RWPE2 (cell line): Measurements from ENCODE around the gene ALDOB.

Experiments
- ATAC-seq: fragments of 200-7000 bp; cut with Tn5 transposase; 3 replicates; pipeline ENCODE4 v1.9.1; 2021; ENCODE audit warnings: low read depth
- DNase-seq: peaks from one replicate; pipeline ENCODE4 v3.0.0-alpha.2; 2020; ENCODE audit warnings: low spot score
- H3K27ac ChIP-seq: fragments of 450-650 bp; 2 replicates; pipeline ENCODE4 v1.5.1; 2017; ENCODE audit warnings: mild to moderate bottlenecking; ENCODE audit not compliant: poor library complexity, severe bottlenecking
- H3K27me3 ChIP-seq: fragments of 250-450 bp; sonication (Bioruptor Pico); 2 replicates; pipeline ENCODE4 v1.5.1; 2021; ENCODE audit warnings: mild to moderate bottlenecking, moderate library complexity; ENCODE audit not compliant: insufficient read depth, poor library complexity, severe bottlenecking
- H3K36me3 ChIP-seq: fragments of 250-450 bp; sonication (Bioruptor Pico); 2 replicates; pipeline ENCODE4 v1.5.1; 2020; ENCODE audit warnings: low read depth, mild to moderate bottlenecking, moderate library complexity
- H3K4me1 ChIP-seq: fragments of 250-450 bp; sonication (Bioruptor Pico); 2 replicates; pipeline ENCODE4 v1.5.1; 2021; ENCODE audit warnings: mild to moderate bottlenecking, moderate library complexity; ENCODE audit not compliant: insufficient read depth, poor library complexity, severe bottlenecking
- H3K4me3 ChIP-seq: fragments of 250-450 bp; sonication (Bioruptor Pico); 2 replicates; pipeline ENCODE4 v1.5.1; 2021; ENCODE audit warnings: mild to moderate bottlenecking, moderate library complexity; ENCODE audit not compliant: severe bottlenecking
- H3K9me3 ChIP-seq: fragments of 250-450 bp; sonication (Bioruptor Pico); 2 replicates; pipeline ENCODE4 v1.5.1; 2021; ENCODE audit warnings: mild to moderate bottlenecking, moderate library complexity; ENCODE audit not compliant: severe bottlenecking
- TF ChIP-seq, protein P1 (sequence below): fragments of 450-650 bp; IDR thresholded peaks from one replicate; pipeline ENCODE4 v1.5.1; 2017; ENCODE audit warnings: mild to moderate bottlenecking, moderate library complexity; ENCODE audit not compliant: poor library complexity, severe bottlenecking

ALDOB gene

GRCh38 chr9:101440714-101441230 lies 5.2 kb upstream of the ALDOB start:
- DNase-seq (no peak), ATAC-seq (no peak)
- TF ChIP-seq, protein P1, sequence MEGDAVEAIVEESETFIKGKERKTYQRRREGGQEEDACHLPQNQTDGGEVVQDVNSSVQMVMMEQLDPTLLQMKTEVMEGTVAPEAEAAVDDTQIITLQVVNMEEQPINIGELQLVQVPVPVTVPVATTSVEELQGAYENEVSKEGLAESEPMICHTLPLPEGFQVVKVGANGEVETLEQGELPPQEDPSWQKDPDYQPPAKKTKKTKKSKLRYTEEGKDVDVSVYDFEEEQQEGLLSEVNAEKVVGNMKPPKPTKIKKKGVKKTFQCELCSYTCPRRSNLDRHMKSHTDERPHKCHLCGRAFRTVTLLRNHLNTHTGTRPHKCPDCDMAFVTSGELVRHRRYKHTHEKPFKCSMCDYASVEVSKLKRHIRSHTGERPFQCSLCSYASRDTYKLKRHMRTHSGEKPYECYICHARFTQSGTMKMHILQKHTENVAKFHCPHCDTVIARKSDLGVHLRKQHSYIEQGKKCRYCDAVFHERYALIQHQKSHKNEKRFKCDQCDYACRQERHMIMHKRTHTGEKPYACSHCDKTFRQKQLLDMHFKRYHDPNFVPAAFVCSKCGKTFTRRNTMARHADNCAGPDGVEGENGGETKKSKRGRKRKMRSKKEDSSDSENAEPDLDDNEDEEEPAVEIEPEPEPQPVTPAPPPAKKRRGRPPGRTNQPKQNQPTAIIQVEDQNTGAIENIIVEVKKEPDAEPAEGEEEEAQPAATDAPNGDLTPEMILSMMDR = no peak
- Histone ChIP-seq H3K4me1 (no peaks in the 10 kb centered on the region), H3K27me3 (peaks cover 23% of the 10 kb centered on the region), H3K36me3 (no peaks in the 10 kb centered on the region), H3K9me3 (no peaks in the 10 kb centered on the region), H3K4me3 (no peak overlapping the region), H3K27ac (no peak overlapping the region)

- Histone ChIP-seq H3K36me3 (no peaks in the 10 kb centered on the region), H3K4me3 (no peak overlapping the region), H3K4me1 (no peaks in the 10 kb centered on the region), H3K27ac (no peak overlapping the region), H3K27me3 (peaks cover 20% of the 10 kb centered on the region), H3K9me3 (no peaks in the 10 kb centered on the region)
- DNase-seq (no peak), ATAC-seq (no peak)
- TF ChIP-seq, protein P1 = no peak
Measured at GRCh38 chr9:101438523-101438922, 2.9 kb upstream of the ALDOB start.

GRCh38 chr9:101437806-101438232 lies 2.2 kb upstream of the ALDOB start:
- no peak overlapping the region for H3K4me3 ChIP-seq
- DNase-seq (no peak), ATAC-seq (no peak)
- H3K27ac ChIP-seq = no peak overlapping the region
- TF ChIP-seq, protein P1 = no peak
- H3K36me3 ChIP-seq = no peaks in the 10 kb centered on the region
- no peaks in the 10 kb centered on the region for H3K4me1 ChIP-seq
- H3K27me3 ChIP-seq = peaks cover 18% of the 10 kb centered on the region
- H3K9me3 ChIP-seq = no peaks in the 10 kb centered on the region

DNA sequence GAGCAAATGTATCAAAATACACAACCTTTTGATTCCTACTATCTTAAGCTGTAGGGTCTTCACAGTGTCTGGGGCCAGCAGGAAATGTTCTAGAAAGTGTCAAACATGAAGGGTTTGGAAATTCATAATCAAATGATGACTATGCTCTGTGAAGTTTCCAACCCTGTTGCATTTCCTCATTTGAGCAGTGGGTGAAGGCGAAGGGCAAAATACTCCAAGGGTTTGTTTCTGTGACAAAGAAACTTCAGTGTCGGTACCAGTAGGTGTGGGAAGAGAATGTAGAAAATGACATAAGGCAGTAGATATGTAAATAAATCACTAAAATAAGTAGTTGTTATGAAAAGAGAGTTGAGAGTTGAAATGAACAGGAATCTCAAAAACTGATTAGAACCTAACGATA lies 576 bp downstream of the ALDOB start:
- no peaks in the 10 kb centered on the region for H3K36me3 ChIP-seq
- no peak overlapping the region for H3K4me3 ChIP-seq
- TF ChIP-seq, protein P1 = no peak
- H3K4me1 ChIP-seq = no peaks in the 10 kb centered on the region
- DNase-seq (no peak), ATAC-seq (no peak)
- no peaks in the 10 kb centered on the region for H3K9me3 ChIP-seq
- no peak overlapping the region for H3K27ac ChIP-seq
- peaks cover 8% of the 10 kb centered on the region for H3K27me3 ChIP-seq

- no peak overlapping the region for H3K27ac ChIP-seq
- no peak overlapping the region for H3K4me3 ChIP-seq
- H3K9me3 ChIP-seq = no peaks in the 10 kb centered on the region
- TF ChIP-seq, protein P1 = no peak
- no peak for ATAC-seq
- no peaks in the 10 kb centered on the region for H3K4me1 ChIP-seq
- DNase-seq = no peak
- no peaks in the 10 kb centered on the region for H3K36me3 ChIP-seq
- peaks cover 8% of the 10 kb centered on the region for H3K27me3 ChIP-seq
Measured at GRCh38 chr9:101433229-101433628, 2.3 kb downstream of the ALDOB start.
